ENCODE results near the gene SLC7A6. TPM values are rescaled to one million over a fixed set of nuclear protein-coding genes. Genes with fewer than 3 reads are reported as not detected.
"Not testable (repeated sequence)": the region's sequence is repeated elsewhere in the genome, so short reads cannot be mapped to it uniquely, and the experiment has no call there.

Gene SLC7A6
- polyA plus RNA-seq, 4 donors: 12.1 to 20.3 (median 14.8) TPM

DNA sequence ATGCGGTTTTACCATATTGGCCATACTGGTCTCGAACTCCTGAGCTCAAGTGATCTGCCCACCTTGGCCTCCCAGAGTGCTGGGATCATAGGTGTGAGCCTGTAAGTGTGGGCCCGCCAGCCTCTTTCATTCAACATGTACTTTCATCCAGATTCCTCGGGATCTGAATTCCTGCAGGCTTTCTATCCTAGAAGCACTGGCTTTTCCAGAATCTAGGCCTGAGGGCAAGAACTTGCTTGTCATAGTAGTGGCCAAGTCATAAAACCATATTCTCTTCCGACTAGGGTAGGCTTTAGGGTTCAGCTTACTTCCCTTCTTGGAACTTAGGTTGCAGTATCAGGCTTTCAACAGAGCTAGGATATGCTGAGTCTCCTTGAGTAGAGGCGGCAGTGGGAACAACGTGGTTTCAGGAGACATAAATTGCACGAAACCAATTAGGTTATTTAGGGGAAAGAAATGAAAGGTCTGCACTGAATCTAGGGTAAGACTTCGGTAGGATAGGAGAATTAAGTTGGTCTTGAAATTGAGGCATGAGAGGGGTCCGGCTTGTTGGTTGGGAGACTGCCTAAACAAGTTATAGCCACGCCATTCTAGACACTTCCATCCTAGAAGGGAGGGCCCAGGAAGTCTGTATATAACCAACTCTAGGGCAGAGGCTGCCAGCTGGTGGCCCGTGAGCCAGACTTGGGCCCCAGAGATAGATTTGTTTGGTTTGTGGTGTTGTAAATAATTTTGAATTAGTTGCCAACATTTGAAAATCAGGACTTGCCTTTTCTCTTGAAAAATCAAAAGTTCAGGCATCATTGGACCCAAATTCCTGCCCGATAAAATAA lies 15.6 kb downstream of the SLC7A6 start:
- no peak for DNase-seq (ENCODE audit: low read depth in 4 of 4, low spot score in 2 of 4)

DNA sequence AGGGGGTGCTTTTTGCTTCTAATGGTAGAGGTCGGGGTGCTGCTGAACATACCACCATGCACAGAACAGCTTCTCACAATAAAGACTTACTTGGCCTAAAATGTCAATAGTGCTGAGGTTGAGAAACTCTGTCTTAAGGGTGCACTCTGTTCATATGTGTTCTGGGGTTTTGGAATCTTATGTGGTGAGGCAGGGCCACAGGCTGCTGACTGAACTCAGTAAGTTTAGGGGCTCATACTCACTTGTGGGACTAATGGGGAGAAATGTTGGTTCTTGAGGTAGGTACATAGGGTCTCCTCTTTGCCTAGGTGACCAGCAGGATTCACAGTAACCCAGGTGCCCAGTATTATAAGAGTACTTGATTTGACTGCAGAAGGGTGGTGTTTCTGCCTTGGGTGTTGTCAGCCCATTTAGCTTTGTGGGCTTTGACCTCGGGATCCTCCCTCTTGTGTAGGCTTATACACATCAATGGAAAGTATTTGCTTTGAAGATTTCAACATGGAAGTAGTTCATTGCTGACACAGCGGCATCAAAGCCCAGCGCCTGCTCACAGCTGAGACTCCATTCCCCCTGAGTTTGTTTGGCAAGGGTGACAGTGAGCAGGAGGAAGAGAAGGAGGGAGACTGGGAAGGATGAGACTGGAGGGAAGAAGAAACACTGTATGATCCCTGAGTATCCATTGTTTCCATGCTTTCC lies 17.2 kb downstream of the SLC7A6 start:
- DNase-seq (ENCODE audit: low read depth in 4 of 4, low spot score in 2 of 4): no peak

DNA sequence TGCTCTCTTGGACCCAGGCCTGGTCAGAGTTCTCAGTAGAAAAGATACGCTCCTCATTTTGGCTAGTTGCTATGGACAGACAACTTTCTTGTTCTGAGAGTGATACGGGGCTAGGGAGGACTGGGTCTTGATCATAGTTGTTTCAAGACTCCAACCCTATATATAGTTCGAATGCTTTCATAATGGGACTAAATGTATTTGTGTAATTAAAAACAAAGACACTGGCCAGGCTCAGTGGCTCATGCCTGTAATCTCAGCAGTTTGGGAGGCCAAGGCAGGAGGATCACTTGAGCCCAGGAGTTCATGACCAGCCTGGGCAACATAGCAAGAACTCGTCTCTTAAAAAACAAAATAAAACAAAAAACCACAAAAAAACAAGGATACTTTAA lies 17.7 kb downstream of the SLC7A6 start:
- DNase-seq (ENCODE audit: low read depth in 4 of 4, low spot score in 2 of 4): no peak

DNA sequence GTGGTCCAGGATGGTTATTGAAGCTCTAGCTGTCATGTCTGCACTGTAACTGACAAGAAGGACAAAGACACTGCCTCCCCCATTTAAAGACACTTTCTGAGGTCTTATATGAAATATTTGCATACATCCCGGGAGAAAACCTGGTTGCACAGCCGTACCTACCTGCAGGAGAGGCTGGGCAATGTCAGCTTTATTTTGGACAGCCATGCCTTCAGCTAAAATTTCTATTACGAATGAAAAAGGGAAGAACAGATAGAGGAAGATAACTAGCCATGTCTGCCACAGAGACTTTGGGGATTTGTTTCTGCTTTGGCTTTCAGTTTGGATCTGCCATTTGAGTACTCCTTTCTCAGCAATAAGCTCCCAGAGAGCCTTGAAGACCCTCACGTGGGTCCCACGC lies 19.0 kb downstream of the SLC7A6 start:
- DNase-seq (ENCODE audit: low read depth in 4 of 4, low spot score in 2 of 4): no peak

DNA sequence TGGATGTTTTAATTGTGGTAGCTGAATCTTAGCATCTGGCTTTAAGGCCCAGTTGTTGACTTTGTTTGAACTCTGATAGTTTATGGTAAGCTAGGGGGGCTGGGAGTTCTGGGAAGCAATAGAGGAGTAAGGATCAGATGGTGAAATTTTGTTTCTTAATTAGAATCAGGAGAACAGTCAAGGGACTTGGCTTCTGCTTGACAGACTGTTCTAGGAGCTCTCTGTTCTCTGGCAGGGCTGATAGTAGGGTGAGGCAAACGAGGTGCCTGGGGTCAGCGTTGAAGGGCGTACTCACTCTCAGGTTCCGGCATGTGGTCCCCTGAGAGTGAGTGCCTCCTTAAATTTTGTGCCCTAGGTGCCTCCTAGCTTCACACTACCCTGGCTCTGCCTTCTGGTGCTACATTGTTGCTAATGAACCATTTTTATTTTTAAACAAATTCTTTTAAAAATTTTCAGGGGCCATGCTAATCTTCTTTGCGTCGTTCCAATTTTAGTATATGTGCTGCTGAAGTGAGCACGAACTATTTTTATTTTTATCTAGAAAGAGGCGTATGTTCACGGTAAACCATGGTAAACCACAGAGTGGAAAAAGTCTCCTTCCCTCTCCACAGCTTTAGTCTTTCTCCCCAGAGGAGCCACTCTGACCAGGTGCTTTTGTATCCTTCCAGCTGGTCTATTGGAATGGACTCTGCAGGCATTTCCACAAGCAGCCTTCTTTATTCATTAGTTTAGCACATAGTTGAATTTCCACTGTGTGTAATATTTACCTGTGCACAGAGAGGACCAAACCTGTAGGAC lies 19.7 kb downstream of the SLC7A6 start:
- DNase-seq (ENCODE audit: low read depth in 4 of 4, low spot score in 2 of 4): no peak

DNA sequence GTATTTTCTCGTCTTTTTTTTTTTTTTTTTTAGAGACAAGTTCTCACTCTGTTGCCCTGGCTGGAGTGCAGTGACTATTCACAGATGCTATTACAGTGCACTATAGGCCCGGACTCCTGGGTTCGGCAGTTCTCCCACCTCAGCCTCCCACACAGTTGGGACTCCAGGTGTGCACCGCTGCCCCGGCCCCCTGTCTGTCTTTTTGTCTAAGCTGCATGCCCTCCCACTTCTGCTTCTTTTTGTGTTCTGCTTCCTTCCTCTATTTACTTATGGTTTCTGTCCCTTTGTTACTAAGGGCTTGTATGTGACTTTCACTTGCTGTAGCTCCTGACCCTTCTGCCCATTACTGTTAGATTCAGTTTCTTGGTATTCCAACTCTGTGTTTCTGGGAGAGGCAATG lies 20.5 kb downstream of the SLC7A6 start:
- DNase-seq (ENCODE audit: low read depth in 4 of 4, low spot score in 2 of 4): no peak

DNA sequence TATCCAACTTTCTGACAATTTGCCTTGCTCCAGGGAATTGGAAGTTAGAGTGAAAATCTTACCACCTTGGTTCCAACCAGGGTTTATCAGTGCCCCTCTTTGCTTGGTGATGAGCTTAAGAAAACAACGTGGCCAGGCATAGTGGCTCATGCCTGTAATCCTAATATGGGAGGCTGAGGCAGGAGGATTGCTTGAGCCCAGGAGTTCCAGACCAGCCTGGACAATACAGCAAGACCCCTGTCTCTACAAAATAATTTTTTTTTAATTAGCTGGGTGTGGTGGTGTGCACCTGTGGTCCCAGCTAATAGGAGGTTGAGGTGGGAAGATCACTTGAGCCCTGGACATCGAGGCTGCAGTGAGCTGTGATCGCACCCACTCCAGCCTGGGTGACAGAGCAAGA lies 21.4 kb downstream of the SLC7A6 start:
- DNase-seq (ENCODE audit: low read depth in 4 of 4, low spot score in 2 of 4): no peak

DNA sequence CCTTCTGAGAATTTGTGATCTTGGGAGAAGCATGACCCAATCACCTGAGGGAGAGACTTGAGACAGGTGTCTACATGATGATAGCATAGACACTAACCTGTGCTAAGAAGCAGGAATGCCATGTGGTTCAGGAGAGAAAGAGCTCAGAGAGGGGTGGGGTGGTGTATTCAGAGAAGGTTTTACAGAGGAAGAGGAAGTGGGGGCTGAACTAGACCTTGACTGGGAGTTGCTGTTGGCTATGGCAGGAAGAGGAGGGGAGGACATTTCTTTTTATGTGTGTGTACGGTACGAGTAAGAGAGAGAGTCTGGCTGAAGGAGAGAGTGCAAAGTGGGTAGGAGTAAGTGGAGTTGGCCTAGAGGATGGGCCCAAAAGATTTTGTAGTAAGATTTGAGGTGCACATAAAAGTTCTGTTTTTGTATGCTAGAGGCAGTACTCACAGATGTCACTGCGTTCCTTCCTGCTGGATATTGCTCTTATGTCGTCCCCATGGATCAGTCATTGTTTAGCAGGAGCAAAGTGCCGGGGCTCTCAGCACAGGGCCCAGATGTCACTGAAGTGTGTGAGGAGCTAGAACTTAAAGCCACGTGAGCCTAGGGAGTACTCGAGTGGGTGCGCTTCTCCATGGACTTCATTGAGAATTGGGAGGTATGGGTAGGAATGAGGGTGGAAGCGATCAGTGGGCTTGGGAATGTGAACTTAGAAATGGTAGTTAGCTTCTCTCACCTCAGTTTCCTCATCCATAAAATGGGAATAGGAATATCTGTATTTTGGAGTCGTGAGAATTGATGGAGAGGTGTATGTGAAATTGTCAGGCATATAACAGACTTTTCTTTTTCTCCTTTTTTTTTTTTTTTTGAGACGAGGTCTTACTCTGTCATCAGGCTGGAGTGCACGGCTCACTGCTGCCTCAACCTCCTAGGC lies 22.1 kb downstream of the SLC7A6 start:
- no peak for DNase-seq (ENCODE audit: low read depth in 4 of 4, low spot score in 2 of 4)

DNA sequence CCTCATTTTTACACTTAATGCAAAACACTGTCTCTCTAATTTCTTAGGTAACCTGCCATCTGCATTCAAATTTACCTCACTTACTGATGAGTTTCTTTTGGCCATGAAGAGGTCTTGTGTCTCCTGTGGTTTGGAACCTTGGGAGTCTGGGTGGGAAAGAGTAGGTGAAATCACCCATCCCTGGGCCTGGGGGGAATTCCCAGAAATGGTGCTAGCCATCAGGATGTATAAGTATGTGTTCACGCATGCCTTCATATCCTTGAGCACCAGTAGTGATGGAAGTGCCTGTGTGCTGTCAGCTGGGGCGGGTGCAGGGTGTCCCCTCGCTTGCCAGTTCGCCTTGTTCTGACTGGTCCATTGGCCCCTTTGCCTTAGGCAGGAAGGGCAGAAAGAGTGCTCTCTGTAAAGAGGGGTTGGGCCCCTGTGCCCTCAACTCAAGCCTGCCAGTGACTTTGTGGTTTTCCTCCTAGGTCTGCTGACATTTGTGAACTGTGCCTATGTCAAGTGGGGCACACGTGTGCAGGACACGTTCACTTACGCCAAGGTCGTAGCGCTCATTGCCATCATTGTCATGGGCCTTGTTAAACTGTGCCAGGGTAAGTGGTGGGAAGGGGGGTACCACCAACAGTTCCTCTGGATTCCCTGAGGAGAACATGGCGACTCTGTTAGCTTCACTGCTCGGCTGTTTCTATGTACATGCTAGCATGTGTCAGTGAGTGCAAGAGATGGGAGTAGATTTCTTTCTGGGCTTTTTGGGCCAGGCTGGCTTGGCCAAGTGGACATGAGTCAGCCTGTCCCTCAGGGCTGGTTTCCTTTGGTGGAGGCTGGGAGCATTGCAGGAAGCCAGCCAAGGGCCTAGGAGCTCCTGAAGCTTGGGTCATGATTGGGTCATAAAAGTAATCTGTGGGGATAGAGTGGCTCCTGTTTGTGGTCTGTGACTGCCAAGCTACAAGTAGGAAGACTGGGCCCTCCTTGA lies 23.2 kb downstream of the SLC7A6 start:
- no peak for DNase-seq (ENCODE audit: low read depth in 4 of 4, low spot score in 2 of 4)

DNA sequence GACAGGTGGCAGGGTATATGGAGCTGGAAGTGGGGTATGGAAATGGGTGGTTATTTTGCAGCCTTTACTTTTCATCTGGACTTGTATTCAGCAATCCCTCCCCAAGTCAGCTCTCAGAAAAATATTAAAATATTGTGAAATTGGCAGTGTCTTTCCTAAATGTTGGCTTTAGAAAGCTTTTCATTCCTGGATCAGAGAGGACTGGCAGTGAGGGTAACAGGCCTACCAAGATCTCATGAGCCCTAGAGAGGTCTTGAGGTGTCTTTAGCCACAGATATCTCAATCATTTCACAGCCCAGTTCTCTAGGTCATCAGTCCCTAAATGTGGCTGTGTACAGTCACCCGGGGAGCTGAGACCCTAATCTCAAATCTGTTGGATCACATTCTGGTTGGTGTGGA lies 23.9 kb downstream of the SLC7A6 start:
- no peak for DNase-seq (ENCODE audit: low read depth in 4 of 4, low spot score in 2 of 4)

DNA sequence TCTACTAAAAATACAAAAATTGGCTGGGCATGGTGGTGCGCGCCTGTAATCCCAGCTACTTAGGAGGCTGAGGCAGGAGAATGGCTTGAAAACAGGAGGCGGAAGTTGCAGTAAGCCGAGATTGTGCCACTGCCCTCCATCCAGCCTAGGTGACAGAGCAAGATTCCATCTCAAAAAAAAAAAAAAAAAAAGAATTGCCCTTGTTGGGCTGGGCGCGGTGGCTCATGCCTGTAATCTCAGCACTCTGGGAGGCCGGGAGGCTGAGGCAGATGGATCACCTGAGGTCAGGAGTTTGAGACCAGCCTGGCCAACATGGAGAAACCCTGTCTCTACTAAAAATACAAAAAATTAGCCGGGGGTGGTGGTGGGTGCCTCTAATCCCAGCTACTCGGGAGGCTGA lies 24.5 kb downstream of the SLC7A6 start:
- DNase-seq (ENCODE audit: low read depth in 4 of 4, low spot score in 2 of 4): not testable (repeated sequence)

DNA sequence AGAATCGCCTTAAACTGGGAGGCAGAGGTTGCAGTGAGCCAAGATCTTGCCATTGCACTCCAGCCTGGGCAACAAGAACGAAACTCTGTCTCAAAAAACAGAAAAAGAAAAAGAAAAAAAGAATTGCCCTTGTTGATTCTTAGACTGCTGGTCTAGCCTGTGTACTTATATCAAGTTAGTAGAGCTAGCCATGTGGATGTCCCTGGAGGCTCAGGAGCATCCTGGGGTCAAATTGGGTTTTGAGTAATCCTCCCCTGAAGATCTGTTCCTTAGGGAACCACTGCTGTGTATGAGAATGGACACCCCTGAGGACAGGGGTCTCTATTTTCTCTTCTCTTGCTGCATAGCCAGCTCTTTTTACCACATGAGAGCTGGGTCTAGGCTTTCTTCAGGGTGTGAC lies 24.9 kb downstream of the SLC7A6 start:
- no peak for DNase-seq (ENCODE audit: low read depth in 4 of 4, low spot score in 2 of 4)

DNA sequence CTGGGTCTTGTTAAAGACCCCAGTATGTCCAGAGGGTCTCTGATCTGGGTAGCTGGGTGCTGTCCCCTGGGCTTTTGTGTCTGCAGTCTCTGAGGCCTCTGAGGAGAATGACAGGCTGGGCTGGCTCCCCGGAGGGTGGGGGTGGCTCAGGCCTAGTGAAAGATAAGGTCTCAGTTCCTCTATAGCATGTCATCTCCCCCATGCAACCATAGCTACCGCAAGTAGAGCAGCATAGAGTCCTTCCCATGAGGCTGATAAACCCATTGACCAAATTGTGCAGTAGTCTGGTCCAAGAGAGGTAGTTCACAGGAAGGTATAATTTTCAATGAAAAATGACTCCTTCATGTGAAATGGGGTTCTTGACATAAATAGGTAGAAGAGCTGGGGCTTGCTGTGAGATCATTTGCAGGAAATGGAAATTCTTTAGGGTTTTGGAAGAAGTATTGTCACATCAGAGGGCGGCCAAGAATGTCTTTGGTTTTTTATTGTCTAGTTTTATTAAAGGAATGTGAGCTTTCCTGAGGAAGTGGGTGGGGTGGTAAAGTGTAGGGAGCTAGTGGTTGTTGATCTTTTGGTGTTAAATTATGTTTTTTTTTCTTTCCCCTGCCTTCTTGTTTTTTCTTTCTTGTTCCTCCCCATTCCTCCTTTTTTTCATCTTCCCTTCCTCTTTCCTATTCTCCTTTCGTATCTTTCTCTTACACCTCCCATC lies 25.4 kb downstream of the SLC7A6 start:
- no peak for DNase-seq (ENCODE audit: low read depth in 4 of 4, low spot score in 2 of 4)

DNA sequence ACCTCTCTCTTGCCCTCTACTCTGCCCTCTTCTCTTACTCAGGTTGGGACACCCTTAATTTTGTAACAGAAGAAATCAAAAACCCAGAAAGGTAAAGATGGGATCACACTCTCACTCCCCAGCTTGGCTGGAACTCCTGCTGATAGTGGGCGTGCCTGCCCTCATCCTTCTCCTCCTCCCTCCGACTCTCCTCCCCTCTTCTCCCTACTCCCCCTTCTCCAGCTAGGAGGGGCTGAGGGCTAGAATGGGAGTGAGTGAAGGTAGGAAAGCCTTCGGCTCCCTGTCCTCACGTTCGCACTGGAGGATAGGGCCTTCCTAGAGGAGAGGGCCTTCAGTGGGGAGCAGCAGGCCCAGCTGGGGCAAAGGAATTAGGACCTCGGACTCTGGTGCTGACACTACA lies 26.1 kb downstream of the SLC7A6 start:
- no peak for DNase-seq (ENCODE audit: low read depth in 4 of 4, low spot score in 2 of 4)

DNA sequence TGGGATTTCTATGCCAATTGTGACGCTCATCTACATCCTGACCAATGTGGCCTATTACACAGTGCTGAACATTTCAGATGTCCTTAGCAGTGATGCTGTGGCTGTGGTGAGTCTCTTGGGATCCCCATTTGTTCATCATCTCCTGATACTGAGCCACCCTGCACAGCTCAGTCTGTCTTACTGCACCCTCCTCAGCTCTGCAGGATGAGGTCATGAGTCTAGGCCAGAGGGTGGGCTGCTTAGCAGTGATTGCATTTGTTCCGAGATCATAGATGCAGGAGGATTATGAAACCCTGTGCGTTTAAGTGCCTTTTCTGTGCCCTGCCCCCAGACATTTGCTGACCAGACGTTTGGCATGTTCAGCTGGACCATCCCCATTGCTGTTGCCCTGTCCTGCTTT lies 26.9 kb downstream of the SLC7A6 start:
- no peak for DNase-seq (ENCODE audit: low read depth in 4 of 4, low spot score in 2 of 4)

DNA sequence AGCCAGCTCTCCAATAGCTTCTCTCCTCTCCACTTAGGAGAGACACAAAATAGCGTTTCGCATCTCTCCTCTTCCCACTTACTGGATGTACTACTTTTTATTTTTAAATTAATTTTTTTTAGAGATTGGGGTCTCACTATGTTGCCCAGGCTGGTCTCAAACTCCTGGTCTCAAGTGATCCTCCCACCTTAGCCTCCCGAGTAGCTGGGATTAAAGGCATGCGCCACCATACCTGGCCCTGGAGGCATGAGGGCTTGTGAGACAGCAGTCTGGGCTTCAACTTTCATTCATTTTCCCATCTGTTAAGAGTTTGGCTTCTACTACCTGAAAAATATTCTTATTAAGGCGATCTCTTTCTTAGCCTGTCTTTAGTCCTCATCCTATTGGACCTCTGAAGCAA lies 28.1 kb downstream of the SLC7A6 start:
- no peak for DNase-seq (ENCODE audit: low read depth in 4 of 4, low spot score in 2 of 4)

DNA sequence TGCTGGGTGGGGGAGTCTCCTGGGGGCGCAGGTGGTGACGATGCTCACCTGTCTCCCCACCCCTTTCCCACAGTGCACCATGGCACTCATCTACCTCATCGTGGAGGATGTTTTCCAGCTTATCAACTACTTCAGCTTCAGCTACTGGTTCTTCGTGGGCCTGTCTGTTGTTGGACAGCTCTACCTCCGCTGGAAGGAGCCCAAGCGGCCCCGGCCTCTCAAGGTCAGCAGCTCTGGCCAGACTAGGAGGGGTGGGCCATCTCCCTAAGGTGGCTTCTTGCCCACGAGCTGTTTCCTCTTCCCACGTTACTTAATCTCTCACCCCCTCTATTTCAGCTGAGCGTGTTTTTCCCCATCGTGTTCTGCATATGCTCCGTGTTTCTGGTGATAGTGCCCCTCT lies 32.0 kb downstream of the SLC7A6 start:
- no peak for DNase-seq (ENCODE audit: low read depth in 4 of 4, low spot score in 2 of 4)

DNA sequence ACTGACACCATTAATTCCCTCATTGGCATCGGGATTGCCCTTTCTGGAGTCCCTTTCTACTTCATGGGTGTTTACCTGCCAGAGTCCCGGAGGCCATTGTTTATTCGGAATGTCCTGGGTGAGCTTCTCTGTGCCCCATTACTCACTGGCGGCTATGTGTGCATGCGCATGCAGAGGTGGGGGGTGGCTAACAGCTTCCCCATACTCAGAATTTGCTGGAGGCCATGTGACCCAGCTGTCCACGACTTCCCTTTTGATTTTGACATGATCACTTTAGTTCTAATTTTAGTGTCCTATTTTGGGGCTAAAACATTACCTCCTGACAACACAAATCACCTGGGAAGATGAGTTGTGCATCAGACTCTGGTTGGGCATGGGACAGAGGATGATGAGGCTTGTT lies 32.4 kb downstream of the SLC7A6 start:
- no peak for DNase-seq (ENCODE audit: low read depth in 4 of 4, low spot score in 2 of 4)

DNA sequence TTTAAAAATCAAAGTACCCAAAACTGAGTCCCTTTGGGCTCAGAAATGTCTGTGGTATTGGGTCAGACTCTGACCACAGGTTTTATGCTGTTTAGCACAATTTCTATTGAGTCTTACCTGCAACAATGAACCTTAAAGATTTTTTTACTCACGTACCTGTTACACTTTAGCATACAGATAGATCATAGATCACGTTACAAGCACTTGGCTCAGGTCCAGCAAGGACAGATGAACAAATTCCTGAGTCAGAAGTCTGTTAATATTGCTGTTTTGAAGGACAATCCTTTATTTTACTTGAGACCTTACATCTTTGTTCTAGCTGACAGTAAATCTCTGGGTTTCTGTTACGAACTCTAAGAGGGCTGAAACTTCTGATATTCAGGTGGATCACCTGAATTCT lies 33.6 kb downstream of the SLC7A6 start:
- DNase-seq (ENCODE audit: low read depth in 4 of 4, low spot score in 2 of 4): no peak

Data from left renal cortex interstitium (tissue), 4 donors.